ENCODE results near the gene KCTD15. TPM values are rescaled to one million over a fixed set of nuclear protein-coding genes. Genes with fewer than 3 reads are reported as not detected.

Gene KCTD15
- total and polyA plus RNA-seq, 12 donors: 3.4 to 21.7 (median 11.2) TPM

DNA sequence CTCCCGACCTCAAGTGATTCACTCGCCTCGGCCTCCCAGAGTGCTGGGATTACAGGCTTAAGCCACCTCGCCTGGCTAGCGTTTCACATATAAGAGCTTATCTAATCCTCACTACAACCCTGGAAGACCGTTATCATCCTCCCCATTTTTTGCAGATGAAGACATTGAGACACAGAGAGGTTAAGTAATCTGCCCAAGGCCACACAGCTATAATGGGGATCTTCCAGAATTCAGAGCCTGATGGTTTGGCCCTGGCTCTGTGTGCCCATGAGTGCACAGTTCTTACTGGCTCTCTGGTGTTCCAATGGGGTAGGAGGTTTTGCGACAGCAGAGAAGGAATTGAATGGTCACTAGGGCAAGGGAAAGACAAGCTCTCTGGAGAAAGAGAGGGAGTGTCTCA lies 16.8 kb upstream of the KCTD15 start:
- intact Hi-C loops (cut with DNase I): loop anchor here (5.0 to 10.0 kb wide), 4 partner anchors 217 to 535 kb away; no protein-coding TSS in a partner anchor
- TF ChIP-seq POLR2A (IDR thresholded peaks at IDR 0.05): no peak
- TF ChIP-seq, protein P1, sequence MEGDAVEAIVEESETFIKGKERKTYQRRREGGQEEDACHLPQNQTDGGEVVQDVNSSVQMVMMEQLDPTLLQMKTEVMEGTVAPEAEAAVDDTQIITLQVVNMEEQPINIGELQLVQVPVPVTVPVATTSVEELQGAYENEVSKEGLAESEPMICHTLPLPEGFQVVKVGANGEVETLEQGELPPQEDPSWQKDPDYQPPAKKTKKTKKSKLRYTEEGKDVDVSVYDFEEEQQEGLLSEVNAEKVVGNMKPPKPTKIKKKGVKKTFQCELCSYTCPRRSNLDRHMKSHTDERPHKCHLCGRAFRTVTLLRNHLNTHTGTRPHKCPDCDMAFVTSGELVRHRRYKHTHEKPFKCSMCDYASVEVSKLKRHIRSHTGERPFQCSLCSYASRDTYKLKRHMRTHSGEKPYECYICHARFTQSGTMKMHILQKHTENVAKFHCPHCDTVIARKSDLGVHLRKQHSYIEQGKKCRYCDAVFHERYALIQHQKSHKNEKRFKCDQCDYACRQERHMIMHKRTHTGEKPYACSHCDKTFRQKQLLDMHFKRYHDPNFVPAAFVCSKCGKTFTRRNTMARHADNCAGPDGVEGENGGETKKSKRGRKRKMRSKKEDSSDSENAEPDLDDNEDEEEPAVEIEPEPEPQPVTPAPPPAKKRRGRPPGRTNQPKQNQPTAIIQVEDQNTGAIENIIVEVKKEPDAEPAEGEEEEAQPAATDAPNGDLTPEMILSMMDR (IDR thresholded peaks at IDR 0.05): no peak
- H3K27me3 ChIP-seq: no peaks in the 10 kb centered on the region

DNA sequence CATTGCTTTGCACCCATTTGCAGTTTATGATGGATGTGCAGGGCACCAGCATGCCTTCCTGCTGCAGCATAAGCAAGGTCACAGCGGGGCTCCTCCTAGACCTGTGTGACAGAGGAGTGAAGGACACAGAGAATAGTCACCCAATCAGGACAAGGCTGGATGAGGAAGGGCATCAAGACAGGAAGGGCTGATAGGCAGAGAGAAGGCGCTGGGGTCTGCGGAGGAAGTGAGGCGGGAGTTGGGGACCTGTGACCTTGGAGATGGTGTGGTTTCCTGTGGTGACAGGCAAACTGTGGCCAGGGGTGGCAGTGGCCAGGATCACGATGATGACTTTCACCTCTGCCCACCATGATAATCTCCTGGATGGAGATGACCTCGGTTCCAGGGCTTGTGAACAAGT lies 16.4 kb upstream of the KCTD15 start:
- no peak for DNase-seq
- Histone ChIP-seq H3K9me3 (replicated peaks in 1 of 3) (no peaks in the 10 kb centered on the region), H3K27ac (no peak overlapping the region), H3K36me3 (replicated peaks in 1 of 2) (no peaks in the 10 kb centered on the region), H3K4me3 (no peak overlapping the region), H3K4me1 (replicated peaks in 1 of 2) (no peaks in the 10 kb centered on the region), H3K27me3 (no peaks in the 10 kb centered on the region)
- TF ChIP-seq, protein P1 (IDR thresholded peaks at IDR 0.05): no peak
- 15 to 35% (median 28%) methylated on average over 5 to 6 of the region's 6 CpGs for WGBS, 4 donors
- intact Hi-C loops (cut with DNase I): no loop called here

More for the DNA sequence above, 16.8 kb upstream of the KCTD15 start:
- H3K4me3 ChIP-seq: no peak overlapping the region
- no peaks in the 10 kb centered on the region for H3K9me3 ChIP-seq (replicated peaks in 1 of 3)
- no peaks in the 10 kb centered on the region for H3K4me1 ChIP-seq (replicated peaks in 1 of 2)
- H3K27ac ChIP-seq: no peak overlapping the region
- no peak for DNase-seq
- 78 to 82% (median 80%) methylated on average over 7 of the region's 7 CpGs for WGBS, 4 donors
- no peaks in the 10 kb centered on the region for H3K36me3 ChIP-seq (replicated peaks in 1 of 2)

DNA sequence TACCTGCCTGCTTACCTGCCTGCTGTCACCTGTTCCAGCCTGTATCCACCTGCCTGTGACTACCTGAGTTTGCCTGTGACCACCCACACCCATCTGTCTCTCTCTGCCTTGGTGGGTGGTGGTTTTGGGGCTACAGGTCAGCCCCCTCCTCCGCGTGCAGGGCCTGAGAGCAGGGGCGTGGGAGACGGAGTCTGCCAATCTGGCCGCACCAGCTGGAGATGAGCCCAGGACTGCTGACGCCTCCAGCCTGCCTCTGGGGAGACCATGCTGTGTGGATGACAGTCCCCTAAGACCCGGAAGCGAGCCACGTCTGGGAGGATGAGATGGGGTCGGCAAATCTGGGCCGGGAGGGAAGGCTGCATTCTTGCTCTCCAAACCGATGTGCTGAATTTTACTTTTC lies 15.9 kb upstream of the KCTD15 start:
- no peak for TF ChIP-seq POLR2A (IDR thresholded peaks at IDR 0.05)
- TF ChIP-seq, protein P1 (IDR thresholded peaks at IDR 0.05): no peak
- Histone ChIP-seq H3K9me3 (replicated peaks in 1 of 3) (no peaks in the 10 kb centered on the region), H3K4me1 (replicated peaks in 1 of 2) (no peaks in the 10 kb centered on the region), H3K27me3 (no peaks in the 10 kb centered on the region), H3K27ac (no peak overlapping the region), H3K36me3 (replicated peaks in 1 of 2) (no peaks in the 10 kb centered on the region), H3K4me3 (no peak overlapping the region)
- intact Hi-C loops (cut with DNase I): no loop called here
- DNase-seq: no peak
- WGBS, 4 donors: 43 to 64% (median 59%) methylated on average over 6 to 12 of the region's 12 CpGs

DNA sequence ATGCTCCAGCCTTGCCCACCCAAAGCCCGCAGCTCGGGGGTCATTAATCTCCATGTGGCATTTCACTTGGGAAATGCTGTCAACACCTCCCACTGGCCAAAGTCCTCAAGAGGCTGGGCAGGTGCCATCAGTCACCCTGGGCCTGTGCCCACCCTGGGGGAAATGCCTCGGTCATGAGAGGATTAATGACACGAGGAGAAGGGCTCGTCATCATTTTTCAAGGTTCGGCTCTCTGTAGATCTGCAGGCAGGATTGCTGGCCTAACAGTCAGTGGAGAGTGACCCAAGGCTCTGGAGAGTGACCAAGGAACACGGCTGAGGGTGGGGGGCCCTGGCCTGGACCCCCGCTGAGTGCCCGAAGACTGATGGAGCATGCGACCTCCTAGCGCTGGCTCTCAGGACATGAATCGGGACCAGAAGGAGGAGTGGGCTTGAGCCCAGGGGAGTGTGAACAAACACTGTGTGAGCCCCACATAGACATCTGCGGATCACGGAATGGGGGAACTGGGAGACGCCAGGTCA lies 15.2 kb upstream of the KCTD15 start:
- 69 to 75% (median 72%) methylated on average over 7 to 15 of the region's 15 CpGs for WGBS, 4 donors
- no peaks in the 10 kb centered on the region for H3K9me3 ChIP-seq (replicated peaks in 1 of 3)
- intact Hi-C loops (cut with DNase I): no loop called here
- no peaks in the 10 kb centered on the region for H3K27me3 ChIP-seq
- no peak overlapping the region for H3K4me3 ChIP-seq
- TF ChIP-seq, protein P1 (IDR thresholded peaks at IDR 0.05): no peak
- TF ChIP-seq POLR2A (IDR thresholded peaks at IDR 0.05): no peak
- H3K27ac ChIP-seq: no peak overlapping the region
- no peak for DNase-seq
- H3K36me3 ChIP-seq (replicated peaks in 1 of 2): no peaks in the 10 kb centered on the region
- H3K4me1 ChIP-seq (replicated peaks in 1 of 2): no peaks in the 10 kb centered on the region
